ENCODE measurements around the gene KIF6.

GRCh38 chr6:39638126-39638822, 86.9 kb downstream of the KIF6 start:
- no peak for TF ChIP-seq EZH2 (IDR thresholded peaks at IDR 0.05; ENCODE audit: borderline replicate concordance, low read depth, low read length, poor library complexity, severe bottlenecking)
- no peak for TF ChIP-seq CTCF (conservative IDR thresholded peaks at IDR 0.05; ENCODE audit: low read depth, low read length)
